H1 (cell line): Measurements from ENCODE around the gene SLC23A1. TPM values are rescaled to one million over a fixed set of nuclear protein-coding genes. Genes with fewer than 3 reads are reported as not detected.

Source experiments
- CTCF ChIA-PET: fragments of 300-600 bp; sonication (Branson Sonifier 250); formaldehyde crosslinking; loops from one replicate; lab custom pipeline; 2021; ENCODE audit not compliant: partially characterized antibody; lab: Charles Lee
- POLR2A ChIA-PET: fragments of 300-600 bp; sonication (Branson Sonifier 250); formaldehyde crosslinking; loops from one replicate; lab custom pipeline; 2021; ENCODE audit warnings: inconsistent platforms; ENCODE audit not compliant: partially characterized antibody; lab: Charles Lee
- DNase-seq, 2 experiments: peaks; one replicate each; pipeline versions ENCODE4 v3.0.0 to v3.0.0-alpha.2; 2010 to 2022; ENCODE audit warnings: low spot score in 2 of 2, low read depth in 1 of 2, mixed read lengths in 1 of 2
- FAIRE-seq: peaks from 2 replicates; lab custom pipeline; 2011; peaks lifted over from hg19 to GRCh38; lab: Jason Lieb, UNC
- H2AFZ ChIP-seq: 2 replicates; pipeline ENCODE4 v1.8.1; 2012; ENCODE audit warnings: low read length, inconsistent platforms
- H2AK5ac ChIP-seq: 2 replicates; pipeline ENCODE4 v1.6.1; 2013; ENCODE audit warnings: low read depth, low read length
- H2BK120ac ChIP-seq: replicated peaks from 2 replicates; pipeline ENCODE3; 2013; ENCODE audit warnings: low read depth, low read length, inconsistent platforms
- H2BK12ac ChIP-seq: 2 replicates; pipeline ENCODE4 v1.6.1; 2013; ENCODE audit warnings: low read depth, low read length
- H2BK15ac ChIP-seq: 2 replicates; pipeline ENCODE4 v1.6.1; 2013; ENCODE audit warnings: low read length
- H2BK20ac ChIP-seq: 2 replicates; pipeline ENCODE4 v1.6.1; 2013; ENCODE audit warnings: low read length
- H2BK5ac ChIP-seq: 2 replicates; pipeline ENCODE4 v1.6.1; 2013; ENCODE audit warnings: low read depth, low read length
- H3K14ac ChIP-seq: 2 replicates; pipeline ENCODE4 v1.6.1; 2013; ENCODE audit warnings: inconsistent platforms; ENCODE audit not compliant: insufficient read length
- H3K18ac ChIP-seq: 2 replicates; pipeline ENCODE4 v1.6.1; 2013; ENCODE audit warnings: low read length; ENCODE audit errors: extremely low read depth
- H3K23ac ChIP-seq: 2 replicates; pipeline ENCODE4 v1.6.1; 2013; ENCODE audit warnings: inconsistent platforms; ENCODE audit not compliant: insufficient read length
- H3K23me2 ChIP-seq: 2 replicates; pipeline ENCODE4 v1.6.1; 2013; ENCODE audit warnings: low read depth, low read length
- H3K27ac ChIP-seq: 2 replicates; pipeline ENCODE4 v1.6.1; 2011; ENCODE audit warnings: low read depth, low read length, inconsistent platforms
- H3K27me3 ChIP-seq, 4 experiments: replicated peaks in 1 of 4; 1 replicate in 1 of 4; 2 replicates in 3 of 4; pipeline versions ENCODE4 v1.6.1 to v1.8.1; 2011 to 2013; ENCODE audit warnings: low read length in 3 of 4, mild to moderate bottlenecking in 3 of 4, inconsistent platforms in 2 of 4, mixed read lengths in 2 of 4, moderate library complexity in 1 of 4; ENCODE audit not compliant: control insufficient read depth in 3 of 4, insufficient read depth in 3 of 4; ENCODE audit errors: extremely low read depth in 1 of 4
- H3K36me3 ChIP-seq, 4 experiments: 2 replicates each; pipeline versions ENCODE4 v1.6.1 to v1.8.1; 2011 to 2013; ENCODE audit warnings: mild to moderate bottlenecking in 4 of 4, low read length in 3 of 4, moderate library complexity in 2 of 4, control low read depth in 1 of 4, inconsistent platforms in 1 of 4; ENCODE audit not compliant: insufficient read depth in 4 of 4, control insufficient read depth in 2 of 4
- H3K4ac ChIP-seq: replicated peaks from 2 replicates; pipeline ENCODE3; 2013; ENCODE audit warnings: low read length, low read depth, mixed read lengths, inconsistent platforms; ENCODE audit not compliant: insufficient read length
- H3K4me1 ChIP-seq, 4 experiments: replicated peaks in 1 of 4; 1 replicate in 1 of 4; 2 replicates in 3 of 4; pipeline versions ENCODE4 v1.6.1 to v1.8.1; 2011 to 2013; ENCODE audit warnings: low read length in 3 of 4, inconsistent platforms in 2 of 4, mixed read lengths in 1 of 4; ENCODE audit not compliant: insufficient read depth in 4 of 4, control insufficient read depth in 3 of 4
- H3K4me2 ChIP-seq, 2 experiments: 2 replicates each; pipeline versions ENCODE4 v1.6.1 to v1.8.1; 2011 to 2013; ENCODE audit warnings: low read depth in 2 of 2, low read length in 2 of 2, control low read depth in 1 of 2, inconsistent platforms in 1 of 2, mild to moderate bottlenecking in 1 of 2; ENCODE audit not compliant: insufficient read depth in 1 of 2
- H3K4me3 ChIP-seq, 4 experiments: fragments of 200-600, 300-600 bp in 1 of 4; sonication (generic), shearing (Covaris generic), sonication (Bioruptor Twin) in 1 of 4; 2 replicates each; pipeline versions ENCODE4 v1.5.1 to v1.8.1; 2011 to 2016; ENCODE audit warnings: low read length in 4 of 4, low read depth in 3 of 4, control low read depth in 2 of 4, inconsistent platforms in 2 of 4, mild to moderate bottlenecking in 2 of 4, mixed read lengths in 1 of 4, moderate library complexity in 1 of 4; ENCODE audit not compliant: insufficient read depth in 2 of 4; ENCODE audit errors: extremely low read depth in 1 of 4
- H3K56ac ChIP-seq: replicated peaks from 2 replicates; pipeline ENCODE3; 2013; ENCODE audit warnings: low read depth, mild to moderate bottlenecking, mixed read lengths, low read length, inconsistent platforms; ENCODE audit not compliant: insufficient read length
- H3K79me1 ChIP-seq: 2 replicates; pipeline ENCODE4 v1.6.1; 2013; ENCODE audit warnings: low read depth, low read length, control low read depth
- H3K79me2 ChIP-seq, 2 experiments: 2 replicates each; pipeline versions ENCODE4 v1.6.1 to v1.8.1; 2012 to 2013; ENCODE audit warnings: low read length in 2 of 2, mild to moderate bottlenecking in 2 of 2, inconsistent platforms in 1 of 2; ENCODE audit not compliant: insufficient read depth in 2 of 2, control insufficient read depth in 1 of 2
- H3K9ac ChIP-seq, 4 experiments: replicated peaks in 1 of 4; 1 replicate in 1 of 4; 2 replicates in 3 of 4; pipeline versions ENCODE4 v1.6.1 to v1.8.1; 2011 to 2013; ENCODE audit warnings: low read depth in 3 of 4, low read length in 3 of 4, control low read depth in 2 of 4, mild to moderate bottlenecking in 2 of 4, moderate library complexity in 2 of 4, inconsistent platforms in 1 of 4; ENCODE audit errors: extremely low read depth in 1 of 4
- H3K9me3 ChIP-seq, 2 experiments: 2 replicates each; pipeline versions ENCODE4 v1.6.1 to v1.8.1; 2012 to 2013; ENCODE audit warnings: mild to moderate bottlenecking in 2 of 2, moderate library complexity in 2 of 2, control low read depth in 1 of 2, inconsistent platforms in 1 of 2, low read depth in 1 of 2, low read length in 1 of 2, mixed read lengths in 1 of 2; ENCODE audit not compliant: insufficient read depth in 2 of 2
- H4K20me1 ChIP-seq, 2 experiments: replicated peaks in 1 of 2; 2 replicates each; pipeline versions ENCODE3 to v1.8.1; 2011 to 2013; ENCODE audit warnings: inconsistent platforms in 2 of 2, low read length in 2 of 2, mild to moderate bottlenecking in 1 of 2; ENCODE audit not compliant: insufficient read depth in 2 of 2, control insufficient read depth in 1 of 2
- H4K5ac ChIP-seq: 2 replicates; pipeline ENCODE4 v1.6.1; 2013; ENCODE audit warnings: low read length, low read depth, mixed read lengths, inconsistent platforms; ENCODE audit not compliant: insufficient read length
- H4K8ac ChIP-seq: 2 replicates; pipeline ENCODE4 v1.8.0; 2013; ENCODE audit warnings: mild to moderate bottlenecking, moderate library complexity, low read length, inconsistent platforms; ENCODE audit not compliant: insufficient read depth; ENCODE audit errors: extremely low read depth
- H4K91ac ChIP-seq: replicated peaks from 2 replicates; pipeline ENCODE3; 2013; ENCODE audit warnings: low read length, mixed read lengths, inconsistent platforms; ENCODE audit not compliant: insufficient read length
- CBX5 ChIP-seq: fragments of 300-800, 300-1000 bp; sonication (generic); IDR thresholded peaks from 2 replicates; pipeline ENCODE4 v1.7.1; 2016; ENCODE audit warnings: antibody characterized with exemption, low read length, low read depth
- NANOG ChIP-seq: IDR thresholded peaks from 2 replicates; pipeline ENCODE4 v1.6.1; 2011; ENCODE audit warnings: low read length, low read depth, mild to moderate bottlenecking, inconsistent platforms; ENCODE audit not compliant: insufficient read depth, poor library complexity, severe bottlenecking
- TCF12 ChIP-seq: IDR thresholded peaks from 2 replicates; pipeline ENCODE4 v1.6.1; 2011; ENCODE audit warnings: low read depth, mild to moderate bottlenecking, low read length
- WGBS, 2 experiments: shearing (Covaris generic) in 1 of 2; methylation state at CpG; one replicate each; pipeline versions ENCODE4 v1.1.6 to v1.1.7; 2013 to 2015; ENCODE audit warnings: low lambda C conversion rate in 2 of 2, mixed read lengths in 2 of 2, inconsistent platforms in 1 of 2, low coverage in 1 of 2, missing lambda C conversion rate in 1 of 2; ENCODE audit not compliant: insufficient replicate concordance in 2 of 2, insufficient coverage in 1 of 2, insufficient read length in 1 of 2; ENCODE audit errors: extremely low coverage in 1 of 2, missing lambda C conversion rate in 1 of 2; 5-methylcytosine and 5-hydroxymethylcytosine counted together
- polyA plus RNA-seq, 7 experiments: library from polyadenylated mRNA; depleted of rRNA in 3 of 7; stranded (reverse) in 5 of 7; unstranded in 2 of 7; fragments of >200 nt in 5 of 7; fragments of 200-250 nt in 2 of 7; gene quantifications; 1 replicate in 5 of 7; 2 replicates in 1 of 7; 4 replicates in 1 of 7; pipeline versions ENCODE4 v1.2.1 to v1.2.3, GENCODE V29; 2011 to 2013; ENCODE audit warnings: missing spikeins in 2 of 7, mixed read lengths in 2 of 7
- total RNA-seq: library from RNA; stranded (reverse); fragmentation: NEBNext Ultra II Directional; extraction: Animal tissue kit (Norgen Biotek cat#: 25700); gene quantifications from 2 replicates; pipeline ENCODE4 v1.2.1, GENCODE V29; 2021
- TF ChIP-seq, protein P1 (sequence below): IDR thresholded peaks from 2 replicates; pipeline ENCODE4 v1.6.1; 2012; ENCODE audit warnings: low read length, inconsistent platforms
- TF ChIP-seq, protein P2 (sequence below): IDR thresholded peaks from 2 replicates; pipeline ENCODE4 v1.6.1; 2012; ENCODE audit warnings: inconsistent platforms

SLC23A1 gene
- total and polyA plus RNA-seq, 2 of the 8 experiments (the other 6 are each of a cell fraction or from before 2014, with no cell fraction given): not detected

DNA sequence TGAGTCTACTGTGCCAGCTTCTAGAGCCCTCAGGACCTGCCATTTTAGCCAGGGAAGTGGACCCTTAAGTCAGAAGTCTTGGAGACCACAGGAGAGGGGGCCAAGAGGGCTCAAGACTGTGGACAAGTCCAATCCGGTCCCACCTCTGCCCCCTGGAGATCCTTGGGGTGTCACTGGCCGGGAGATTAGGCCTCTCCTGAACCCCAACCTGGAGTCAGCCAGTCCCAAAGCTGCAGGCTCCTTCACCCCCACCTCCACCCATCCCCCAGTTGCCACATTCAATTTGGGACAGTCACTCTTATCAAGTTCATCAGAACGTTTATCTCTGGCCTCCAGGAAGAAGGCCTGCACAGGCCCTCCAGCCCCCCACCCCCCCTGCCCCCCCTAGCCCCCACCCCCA lies 290 bp downstream of the SLC23A1 start:
- TF ChIP-seq, protein P1, sequence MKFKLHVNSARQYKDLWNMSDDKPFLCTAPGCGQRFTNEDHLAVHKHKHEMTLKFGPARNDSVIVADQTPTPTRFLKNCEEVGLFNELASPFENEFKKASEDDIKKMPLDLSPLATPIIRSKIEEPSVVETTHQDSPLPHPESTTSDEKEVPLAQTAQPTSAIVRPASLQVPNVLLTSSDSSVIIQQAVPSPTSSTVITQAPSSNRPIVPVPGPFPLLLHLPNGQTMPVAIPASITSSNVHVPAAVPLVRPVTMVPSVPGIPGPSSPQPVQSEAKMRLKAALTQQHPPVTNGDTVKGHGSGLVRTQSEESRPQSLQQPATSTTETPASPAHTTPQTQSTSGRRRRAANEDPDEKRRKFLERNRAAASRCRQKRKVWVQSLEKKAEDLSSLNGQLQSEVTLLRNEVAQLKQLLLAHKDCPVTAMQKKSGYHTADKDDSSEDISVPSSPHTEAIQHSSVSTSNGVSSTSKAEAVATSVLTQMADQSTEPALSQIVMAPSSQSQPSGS: no peak
- TF ChIP-seq TCF12 (no peak), NANOG (no peak), CBX5 (no peak)
- TF ChIP-seq, protein P2, sequence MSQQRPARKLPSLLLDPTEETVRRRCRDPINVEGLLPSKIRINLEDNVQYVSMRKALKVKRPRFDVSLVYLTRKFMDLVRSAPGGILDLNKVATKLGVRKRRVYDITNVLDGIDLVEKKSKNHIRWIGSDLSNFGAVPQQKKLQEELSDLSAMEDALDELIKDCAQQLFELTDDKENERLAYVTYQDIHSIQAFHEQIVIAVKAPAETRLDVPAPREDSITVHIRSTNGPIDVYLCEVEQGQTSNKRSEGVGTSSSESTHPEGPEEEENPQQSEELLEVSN: no peak
- Histone ChIP-seq H2BK5ac (no peak overlapping the region), H4K91ac (no peak overlapping the region), H3K4ac (no peak overlapping the region), H3K4me2 (no peak overlapping the region), H3K4me1 (peaks cover 0 to 13% (median 1%) of the 10 kb centered on the region in 4 experiments; a peak in 4 of 7 replicates), H3K14ac (no peak overlapping the region), H4K8ac (no peak overlapping the region; the same call in 1 of the 2 replicates), H3K56ac (no peak overlapping the region), H2AK5ac (no peak overlapping the region), H4K5ac (no peak overlapping the region), H2BK15ac (no peak overlapping the region), H3K9ac (no peak overlapping the region), H2BK120ac (no peak overlapping the region), H2BK20ac (no peak overlapping the region), H3K79me2 (no peaks in the 10 kb centered on the region), H3K18ac (no peak overlapping the region), H3K27ac (no peak overlapping the region), H4K20me1 (peaks cover 0 to 2% of the 10 kb centered on the region in 2 experiments), H3K23me2 (no peaks in the 10 kb centered on the region), H3K9me3 (no peaks in the 10 kb centered on the region), H3K36me3 (no peaks in the 10 kb centered on the region), H2AFZ (no peak overlapping the region), H3K23ac (no peak overlapping the region), H3K27me3 (no peaks in the 10 kb centered on the region), H3K79me1 (no peaks in the 10 kb centered on the region), H2BK12ac (no peak overlapping the region), H3K4me3 (no peak overlapping the region)
- 95% methylated on average over 2 of the region's 3 CpGs; no CpG with 5 or more reads in 1 of the 2 experiments for WGBS, 2 experiments
- FAIRE-seq: no peak
- no peak for DNase-seq
- CTCF ChIA-PET: no interaction called here
- POLR2A ChIA-PET: interaction anchor here (1.7 to 3.1 kb wide), 3 partner anchors 12 to 89 kb away, joined by 4 to 12 read pairs (median 7); partner anchors contain the start of genes MATR3 and PROB1
